ENCODE data around the gene CSK.

CSK gene

DNA sequence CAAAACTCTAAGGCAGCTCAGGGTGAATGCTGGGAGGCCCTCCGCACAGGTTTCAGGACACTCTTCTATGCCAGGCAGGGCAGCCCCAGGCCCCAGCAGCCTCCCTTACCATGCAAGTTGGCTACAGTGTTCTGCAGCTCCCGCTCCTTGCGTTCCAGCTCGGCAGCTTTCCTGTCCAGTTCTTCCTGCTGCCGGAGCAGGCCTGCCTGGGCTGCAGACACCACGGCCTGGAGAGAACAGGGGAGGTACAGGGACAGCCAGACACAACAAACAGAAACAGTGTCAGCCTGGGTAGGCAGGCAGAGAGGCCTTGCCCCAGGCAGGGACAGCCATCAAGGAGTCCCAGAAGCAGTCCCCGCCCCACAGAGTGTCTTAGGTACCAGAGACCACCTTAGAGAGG is 70.1 kb downstream of the CSK start:
- TF ChIP-seq POLR2A (IDR thresholded peaks at IDR 0.05; ENCODE audit: low read depth, low read length) = no peak

More for the DNA sequence above, 70.1 kb downstream of the CSK start:
- DNase-seq (ENCODE audit: insufficient read length, low spot score) = no peak
- FAIRE-seq = no peak
